Uterus (tissue), 2 donors: ENCODE data around the gene CCDC120.

ENCODE experiments used
- CTCF ChIP-seq, 4 experiments: fragments of 200-600 bp in 2 of 4; fragments of 450-650 bp in 2 of 4; sonication (generic) in 2 of 4; IDR thresholded peaks; one replicate each; pipeline ENCODE4 v1.5.1; 2016 to 2019; ENCODE audit warnings: antibody characterized with exemption in 4 of 4, mild to moderate bottlenecking in 2 of 4, moderate library complexity in 1 of 4
- POLR2A ChIP-seq, 2 donors: fragments of 450-650 bp; IDR thresholded peaks; one replicate each; pipeline ENCODE4 v1.6.1; 2016; ENCODE audit warnings: antibody characterized with exemption in 2 of 2, mild to moderate bottlenecking in 1 of 2, moderate library complexity in 1 of 2

GRCh38 chrX:49106296-49106695, 47.5 kb downstream of the CCDC120 start:
- TF ChIP-seq CTCF (IDR thresholded peaks at IDR 0.05): no peak
- TF ChIP-seq POLR2A (IDR thresholded peaks at IDR 0.05): no peak
